HL-60 (cell line): Measurements from ENCODE around the gene ADAM11.

ENCODE experiments used
- POLR2AphosphoS5 ChIP-seq: IDR thresholded peaks from 2 replicates; pipeline ENCODE4 v1.6.1; 2012; ENCODE audit warnings: low read depth
- REST ChIP-seq: IDR thresholded peaks from 2 replicates; pipeline ENCODE4 v1.6.1; 2012; ENCODE audit warnings: low read depth; ENCODE audit not compliant: insufficient replicate concordance
- SPI1 ChIP-seq: IDR thresholded peaks from 2 replicates; pipeline ENCODE4 v1.6.1; 2012; ENCODE audit warnings: low read depth, mild to moderate bottlenecking, borderline replicate concordance
- TF ChIP-seq, protein P1 (sequence below): IDR thresholded peaks from one replicate; pipeline ENCODE4 v1.5.1; 2011; ENCODE audit warnings: low read length, control low read depth, inconsistent platforms; ENCODE audit not compliant: insufficient read depth

- TF ChIP-seq, protein P1, sequence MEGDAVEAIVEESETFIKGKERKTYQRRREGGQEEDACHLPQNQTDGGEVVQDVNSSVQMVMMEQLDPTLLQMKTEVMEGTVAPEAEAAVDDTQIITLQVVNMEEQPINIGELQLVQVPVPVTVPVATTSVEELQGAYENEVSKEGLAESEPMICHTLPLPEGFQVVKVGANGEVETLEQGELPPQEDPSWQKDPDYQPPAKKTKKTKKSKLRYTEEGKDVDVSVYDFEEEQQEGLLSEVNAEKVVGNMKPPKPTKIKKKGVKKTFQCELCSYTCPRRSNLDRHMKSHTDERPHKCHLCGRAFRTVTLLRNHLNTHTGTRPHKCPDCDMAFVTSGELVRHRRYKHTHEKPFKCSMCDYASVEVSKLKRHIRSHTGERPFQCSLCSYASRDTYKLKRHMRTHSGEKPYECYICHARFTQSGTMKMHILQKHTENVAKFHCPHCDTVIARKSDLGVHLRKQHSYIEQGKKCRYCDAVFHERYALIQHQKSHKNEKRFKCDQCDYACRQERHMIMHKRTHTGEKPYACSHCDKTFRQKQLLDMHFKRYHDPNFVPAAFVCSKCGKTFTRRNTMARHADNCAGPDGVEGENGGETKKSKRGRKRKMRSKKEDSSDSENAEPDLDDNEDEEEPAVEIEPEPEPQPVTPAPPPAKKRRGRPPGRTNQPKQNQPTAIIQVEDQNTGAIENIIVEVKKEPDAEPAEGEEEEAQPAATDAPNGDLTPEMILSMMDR, result no peak
- TF ChIP-seq REST (no peak), POLR2AphosphoS5 (no peak), SPI1 (no peak)
These were observed 13.5 kb upstream of the ADAM11 start for GRCh38 chr17:44745301-44745700.
